Tongue (tissue), 2 donors: ENCODE data around the gene AQP6. TPM values are rescaled to one million over a fixed set of nuclear protein-coding genes. Genes with fewer than 3 reads are reported as not detected.

Experiments
- DNase-seq: peaks from one replicate; pipeline ENCODE4 v3.0.0-alpha.2; 2015
- total RNA-seq: library from RNA; depleted of rRNA; stranded (reverse); fragments of >200 nt; gene quantifications from one replicate; pipeline ENCODE4 v1.2.3, GENCODE V29; 2014

Gene AQP6, protein sequence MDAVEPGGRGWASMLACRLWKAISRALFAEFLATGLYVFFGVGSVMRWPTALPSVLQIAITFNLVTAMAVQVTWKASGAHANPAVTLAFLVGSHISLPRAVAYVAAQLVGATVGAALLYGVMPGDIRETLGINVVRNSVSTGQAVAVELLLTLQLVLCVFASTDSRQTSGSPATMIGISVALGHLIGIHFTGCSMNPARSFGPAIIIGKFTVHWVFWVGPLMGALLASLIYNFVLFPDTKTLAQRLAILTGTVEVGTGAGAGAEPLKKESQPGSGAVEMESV
- 0.10 TPM for total RNA-seq

DNA sequence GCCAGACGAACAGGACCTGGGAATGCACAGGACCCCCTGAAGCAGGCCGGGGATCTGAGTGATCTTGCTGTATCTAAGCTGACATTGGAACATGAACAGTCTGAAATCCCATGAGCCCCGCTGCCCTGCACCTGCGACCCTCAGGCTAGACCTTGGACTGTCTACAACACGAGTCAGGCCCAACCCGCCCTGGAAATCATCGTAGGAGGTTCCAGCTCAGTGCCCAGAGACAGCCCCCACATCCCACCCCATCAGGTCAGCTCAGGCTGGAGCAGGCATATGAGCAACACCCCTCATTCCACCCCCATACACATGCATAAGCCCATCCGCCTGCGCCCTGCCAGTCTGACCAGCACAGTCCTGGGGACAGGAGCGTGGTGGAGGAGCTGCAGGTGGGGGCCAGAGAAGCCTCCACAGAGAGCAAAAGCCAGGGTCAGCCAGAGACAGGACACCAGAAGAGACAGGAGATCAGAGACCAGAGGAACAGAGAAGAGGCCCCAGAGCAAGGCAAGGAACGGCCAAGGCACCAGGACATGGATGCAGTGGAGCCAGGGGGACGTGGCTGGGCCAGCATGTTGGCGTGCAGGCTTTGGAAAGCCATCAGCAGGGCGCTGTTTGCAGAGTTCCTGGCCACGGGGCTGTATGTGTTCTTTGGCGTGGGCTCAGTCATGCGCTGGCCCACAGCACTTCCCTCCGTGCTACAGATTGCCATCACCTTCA, at the start of gene AQP6:
TSS of gene AQP6 (plus strand) at position 307 of the 720 bp plus-strand sequence. CDS start at position 534, 227 bp downstream.
- DNase-seq: no peak

DNA sequence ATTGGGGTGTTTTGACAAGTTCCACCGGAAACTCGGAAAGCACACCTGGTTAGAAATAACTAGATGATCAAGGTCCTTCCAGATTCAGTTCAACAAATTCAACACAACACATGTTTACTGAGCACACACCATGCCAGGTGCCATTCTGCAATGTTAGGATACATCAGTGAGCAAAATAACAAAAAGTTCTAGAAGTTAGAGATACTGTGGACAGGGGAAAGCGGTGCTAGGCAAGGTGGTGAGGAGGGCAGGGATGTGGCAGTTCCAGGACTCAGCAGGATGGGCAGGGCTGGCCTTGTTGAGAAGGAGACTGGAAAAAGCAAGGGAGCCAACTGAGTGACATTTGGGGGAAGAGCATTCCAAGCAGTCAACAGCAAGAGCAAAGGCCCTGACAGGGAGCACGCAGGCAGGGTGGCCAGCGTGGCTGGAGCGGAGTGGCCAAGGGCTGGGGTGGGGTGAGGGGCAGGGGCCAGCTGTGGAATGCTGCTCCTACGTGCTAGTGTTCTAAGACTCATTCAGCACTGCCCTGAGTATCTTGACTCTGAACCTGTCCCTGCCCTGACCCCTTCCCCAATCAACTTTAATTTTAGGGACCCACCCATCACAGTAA, 49.6 kb upstream of the AQP6 start:
- DNase-seq: no peak

DNA sequence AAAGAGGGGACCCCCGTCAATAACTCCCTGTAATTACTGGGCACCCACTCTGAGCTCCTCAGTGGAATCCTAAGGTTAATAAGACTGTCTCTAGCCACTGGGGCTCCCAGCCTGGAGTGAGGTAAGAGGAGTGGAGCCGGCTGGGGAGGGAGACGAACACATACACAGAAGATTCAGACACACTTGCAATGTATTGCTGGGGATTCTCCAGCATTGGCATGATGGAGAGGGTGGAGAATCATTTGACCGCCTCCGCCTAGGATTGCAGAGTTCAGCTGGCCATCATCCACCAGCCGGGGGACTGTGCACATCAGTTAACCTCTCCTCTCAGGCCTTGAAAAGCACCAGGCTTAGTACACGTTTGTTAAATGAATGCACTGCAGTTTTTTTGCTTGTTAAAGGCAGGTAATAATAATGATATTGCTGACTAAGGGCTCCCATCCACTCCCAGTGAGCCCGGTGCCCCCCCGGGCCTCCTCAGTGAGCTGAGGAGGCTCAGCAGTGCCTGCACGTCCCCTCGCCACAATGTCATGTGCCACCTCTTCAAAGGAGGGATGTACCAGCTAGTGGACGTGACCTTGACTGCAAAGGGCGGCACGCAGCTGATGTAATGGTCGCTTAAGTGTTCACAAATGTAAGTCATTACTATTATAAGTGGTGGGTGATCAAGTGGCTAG, 48.7 kb upstream of the AQP6 start:
- DNase-seq: no peak

DNA sequence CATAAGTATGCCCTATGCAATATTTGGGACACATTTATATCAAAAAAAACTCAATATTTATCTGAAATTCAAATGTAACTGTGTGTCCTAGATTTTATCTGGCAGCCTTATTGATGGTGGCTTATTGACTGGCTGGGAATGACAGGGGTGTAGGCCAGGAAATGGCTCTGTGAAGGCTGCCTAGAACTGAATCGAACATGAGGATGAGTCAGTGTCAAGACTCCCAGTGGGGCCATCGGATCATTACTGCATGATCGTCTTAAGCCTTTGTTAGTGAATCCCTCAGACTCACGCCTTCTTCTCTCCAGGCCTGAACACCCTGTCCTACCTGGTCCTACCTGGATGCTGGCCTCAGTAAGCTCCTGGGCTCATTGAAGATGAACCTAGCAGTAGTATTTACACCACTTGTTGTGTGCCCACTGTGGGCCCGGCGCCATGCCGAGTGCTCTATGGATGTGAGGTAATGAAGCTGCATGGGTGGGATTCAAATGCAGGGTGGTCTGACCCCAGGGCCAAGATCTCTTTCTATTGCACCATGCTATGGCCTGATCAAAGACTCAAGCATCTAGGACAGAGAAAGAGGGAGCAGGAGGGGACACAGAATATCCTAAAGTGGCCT, 48.0 kb upstream of the AQP6 start:
- no peak for DNase-seq

DNA sequence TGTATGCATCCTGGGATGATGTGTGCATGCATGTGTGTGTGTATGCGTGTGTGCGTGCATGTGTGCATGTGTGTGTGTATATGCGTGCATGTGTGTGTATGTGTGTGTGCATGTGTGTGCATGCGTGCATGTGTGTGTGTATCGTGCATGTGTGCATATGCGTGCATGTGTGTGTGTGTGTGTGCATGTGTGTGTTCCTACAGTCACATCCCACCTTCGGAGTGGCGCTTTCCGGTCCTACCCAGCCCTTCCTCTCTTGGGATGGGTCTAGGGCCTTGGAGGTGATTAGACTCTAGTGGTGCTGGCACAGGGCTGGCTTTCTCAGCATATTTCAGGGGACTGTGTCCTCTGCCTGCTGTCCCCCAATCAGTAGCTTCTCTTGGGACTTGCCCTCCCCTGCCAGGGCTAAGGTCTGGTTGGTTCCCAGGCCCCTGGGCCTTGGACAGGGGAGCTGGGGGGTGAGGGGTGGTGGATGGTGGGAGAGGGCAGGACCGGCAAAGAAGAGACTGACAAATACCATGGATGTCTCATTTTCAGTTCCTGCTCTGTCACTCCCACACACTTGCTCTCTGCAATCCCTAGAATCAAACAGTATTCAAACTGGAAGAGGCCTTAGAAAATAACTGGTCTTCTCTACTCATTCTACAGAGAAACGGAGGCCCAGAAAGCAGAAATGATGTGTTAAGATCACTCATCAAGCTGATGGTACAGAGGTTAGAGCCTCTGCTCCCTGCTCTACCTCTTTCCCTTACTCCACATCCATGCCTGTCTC, 47.1 kb upstream of the AQP6 start:
- no peak for DNase-seq

DNA sequence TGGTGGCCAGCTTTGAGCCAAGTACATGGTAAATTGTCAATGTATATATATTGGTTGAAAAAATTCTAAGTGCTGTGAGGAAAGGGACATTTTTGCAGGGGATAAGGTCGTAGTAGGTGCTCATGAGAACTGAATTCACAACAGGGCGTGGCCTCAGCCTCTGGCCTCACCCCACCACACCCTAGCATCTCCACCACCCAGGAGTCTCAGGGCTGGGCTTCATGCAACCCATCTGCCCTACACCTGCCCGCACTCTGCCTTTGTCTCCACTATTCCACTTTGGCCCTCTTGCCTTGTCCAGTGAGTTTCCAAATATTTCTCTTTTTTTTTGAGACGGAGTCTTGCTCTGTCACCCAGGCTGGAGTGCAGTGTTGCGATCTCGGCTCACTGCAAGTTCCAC, 44.3 kb upstream of the AQP6 start:
- no peak for DNase-seq

DNA sequence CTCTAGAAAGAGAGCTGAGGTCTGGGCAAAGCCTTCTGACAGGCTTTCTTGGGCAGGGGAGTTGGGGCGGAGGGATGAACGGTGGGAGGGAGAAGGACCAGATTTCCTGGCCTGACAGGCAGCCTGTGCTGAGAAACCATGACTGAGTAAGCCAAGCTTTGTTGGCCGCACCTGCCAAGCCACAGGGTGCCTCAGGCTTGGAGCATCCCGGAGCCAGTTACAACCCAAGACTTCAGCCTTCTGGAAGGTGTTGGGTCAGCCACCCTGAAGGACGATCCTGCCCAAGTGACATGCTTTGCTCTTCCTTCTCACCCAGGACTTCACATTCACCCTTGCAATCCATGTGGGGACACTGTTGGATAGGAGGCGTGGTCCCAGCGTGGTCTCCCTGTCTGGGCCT, 43.2 kb upstream of the AQP6 start:
- DNase-seq: no peak

DNA sequence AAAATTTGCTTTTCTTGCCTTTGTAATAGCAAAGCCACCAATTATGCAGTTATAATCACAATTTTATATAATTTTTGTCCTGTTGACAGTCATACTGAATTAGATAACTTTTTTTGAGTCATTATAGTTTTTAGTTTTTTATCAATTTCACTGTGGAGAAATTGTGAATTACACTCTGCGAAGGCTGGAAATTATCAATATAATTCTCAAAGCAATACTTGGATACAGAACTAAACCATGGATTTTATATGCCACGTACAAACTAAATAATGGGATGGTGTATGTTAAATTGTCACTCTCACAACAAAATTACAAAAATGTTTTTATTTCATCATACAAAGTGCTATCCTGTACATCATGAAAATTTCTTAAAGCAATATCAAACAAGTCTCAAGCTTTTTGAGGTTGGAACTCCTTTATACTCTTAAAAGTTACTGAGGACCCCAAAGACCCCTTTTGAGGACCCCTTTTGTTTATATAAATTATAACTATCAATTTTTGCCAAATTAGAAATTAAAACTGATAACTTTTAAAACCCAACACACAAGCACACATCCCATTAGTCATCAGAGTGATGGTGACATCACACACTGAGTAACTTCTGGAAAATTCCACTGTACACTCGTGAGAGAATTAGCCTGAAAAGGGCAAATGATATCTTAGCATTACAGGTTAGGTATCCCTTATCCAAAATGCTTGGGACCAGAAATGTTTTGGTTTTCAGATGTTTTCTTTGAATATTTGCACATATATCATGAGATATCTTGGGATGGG, 42.0 kb upstream of the AQP6 start:
- DNase-seq: no peak

DNA sequence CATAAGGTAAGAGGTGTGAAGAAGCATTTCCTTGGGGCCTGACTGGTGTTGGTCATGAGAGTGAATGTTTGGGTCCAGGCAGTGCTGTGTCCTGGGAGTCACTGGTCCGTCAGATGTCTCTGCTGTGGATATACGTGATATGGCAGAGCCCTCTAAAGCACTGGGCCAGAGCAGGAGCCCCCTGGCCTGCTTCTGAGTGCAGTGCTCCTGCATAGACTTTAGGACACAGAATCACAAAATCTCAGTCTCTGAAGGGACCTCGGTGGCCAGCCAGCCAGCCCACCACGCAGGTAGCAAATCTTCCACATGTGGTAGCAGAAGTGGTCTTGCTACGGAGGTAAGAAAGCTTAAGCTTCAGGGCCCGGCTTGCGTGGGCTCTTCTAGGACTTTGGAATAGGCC, 40.7 kb upstream of the AQP6 start:
- DNase-seq: no peak

DNA sequence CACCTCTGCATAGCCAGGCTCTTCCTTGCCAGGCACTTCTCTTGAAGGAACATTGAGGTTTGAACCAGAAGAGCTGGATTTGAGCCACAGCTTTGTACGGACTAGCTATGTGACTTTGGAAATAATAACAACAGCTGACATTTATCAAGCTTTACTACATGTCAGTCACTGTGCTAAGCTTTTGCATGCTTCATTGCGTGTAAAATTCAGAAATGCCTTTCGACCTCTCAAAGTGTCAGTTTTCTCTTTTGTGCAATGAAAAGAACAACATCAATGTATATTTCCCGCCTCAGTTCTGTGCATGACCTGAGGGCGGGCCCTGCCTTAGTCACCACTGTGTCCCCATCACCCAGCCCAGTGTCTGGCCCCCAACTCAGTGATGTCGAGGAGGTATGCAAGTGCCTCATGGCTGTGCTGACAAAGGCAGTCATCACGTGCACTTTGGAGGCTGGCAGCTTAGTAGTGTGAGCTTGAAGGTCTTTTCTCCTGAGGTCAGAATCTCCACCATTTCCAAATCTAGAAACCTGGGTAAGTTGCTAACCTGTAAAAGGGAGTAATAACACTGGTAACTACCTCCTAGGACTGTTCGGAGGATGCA, 40.1 kb upstream of the AQP6 start:
- no peak for DNase-seq

DNA sequence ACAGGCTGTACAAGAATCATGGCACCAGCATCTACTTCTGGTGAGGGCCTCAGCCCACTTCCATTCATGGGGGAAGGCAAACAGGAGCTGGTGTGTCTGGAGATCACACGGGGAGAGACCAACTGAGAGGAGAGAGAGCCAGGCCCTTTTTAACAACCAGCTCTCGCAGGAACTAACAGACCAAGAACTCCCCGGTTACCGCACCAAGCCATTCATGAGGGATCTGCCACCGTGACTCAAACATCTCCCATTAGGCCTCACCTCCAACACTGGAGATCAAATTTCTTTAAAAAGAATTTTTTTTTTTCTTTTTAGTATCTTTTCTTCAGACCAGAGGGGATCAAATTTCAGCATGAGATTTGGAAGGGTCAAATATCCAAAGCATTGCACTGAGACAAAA, 39.0 kb upstream of the AQP6 start:
- DNase-seq: no peak

DNA sequence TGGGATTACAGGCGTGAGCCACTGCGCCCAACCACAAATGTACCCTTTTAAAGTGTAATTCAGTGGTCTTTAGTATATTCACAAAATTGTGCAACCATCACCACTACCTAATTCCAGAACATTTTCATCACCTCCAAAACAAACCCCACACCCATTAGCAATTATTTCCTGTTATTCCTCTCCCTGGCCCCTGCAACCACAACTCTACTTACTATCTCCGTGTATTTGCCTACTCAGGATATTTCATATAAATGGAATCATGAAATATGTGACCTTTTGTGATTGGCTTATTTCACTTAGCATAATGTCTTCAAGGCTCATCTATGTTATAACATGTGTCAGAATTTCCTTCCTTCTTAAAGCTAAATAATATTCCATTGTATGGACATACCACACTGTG, 38.2 kb upstream of the AQP6 start:
- DNase-seq: no peak

DNA sequence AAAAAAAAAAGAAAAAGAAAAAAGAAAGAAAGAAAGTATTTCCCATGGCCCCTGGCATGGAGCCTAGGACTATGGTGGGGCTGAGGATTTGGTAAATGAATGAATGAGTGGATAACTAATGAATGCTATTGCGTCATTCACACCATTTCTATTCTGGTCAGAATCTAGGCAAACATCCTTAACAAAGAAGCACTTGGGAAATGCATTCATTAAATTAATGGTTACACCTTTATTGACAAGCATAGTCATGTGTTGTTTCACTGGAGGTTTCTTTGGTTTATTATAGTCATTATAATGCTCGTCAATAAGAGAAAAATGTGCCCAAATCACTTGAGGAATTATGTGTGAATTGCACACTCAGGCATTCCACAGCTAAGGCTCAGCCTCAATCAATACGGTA, 35.8 kb upstream of the AQP6 start:
- DNase-seq: no peak

DNA sequence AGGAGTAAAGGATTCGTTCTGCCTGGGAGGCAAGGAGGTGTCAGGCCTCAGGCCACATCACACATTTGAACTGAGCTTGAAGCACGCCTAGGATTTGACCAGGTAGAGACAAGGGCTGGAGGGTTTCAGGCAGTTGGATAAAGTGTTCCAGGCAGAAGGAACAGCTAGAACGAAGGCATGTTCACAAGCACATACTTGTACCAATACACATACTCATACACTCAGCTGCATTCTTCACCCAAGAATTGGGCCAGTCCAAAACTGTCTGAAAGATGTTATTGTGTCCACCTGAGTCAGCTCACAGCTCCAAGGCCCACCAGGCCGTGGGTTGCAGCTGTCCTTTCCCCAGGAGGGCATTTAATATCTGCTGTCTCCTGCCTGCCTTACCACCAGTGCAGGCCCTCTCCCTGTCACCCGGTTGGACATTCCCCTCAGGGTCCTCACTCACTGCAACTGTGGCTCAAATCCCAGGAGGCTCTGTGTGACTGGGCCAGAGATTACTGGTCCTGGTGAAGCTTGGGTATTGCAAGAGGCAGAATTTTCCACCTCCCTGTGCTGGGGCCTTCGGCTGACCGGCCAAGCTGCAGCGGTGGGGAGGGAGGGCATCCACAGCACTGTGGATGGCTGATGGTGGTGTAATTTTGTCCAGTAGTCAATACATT, 35.0 kb upstream of the AQP6 start:
- DNase-seq: no peak

DNA sequence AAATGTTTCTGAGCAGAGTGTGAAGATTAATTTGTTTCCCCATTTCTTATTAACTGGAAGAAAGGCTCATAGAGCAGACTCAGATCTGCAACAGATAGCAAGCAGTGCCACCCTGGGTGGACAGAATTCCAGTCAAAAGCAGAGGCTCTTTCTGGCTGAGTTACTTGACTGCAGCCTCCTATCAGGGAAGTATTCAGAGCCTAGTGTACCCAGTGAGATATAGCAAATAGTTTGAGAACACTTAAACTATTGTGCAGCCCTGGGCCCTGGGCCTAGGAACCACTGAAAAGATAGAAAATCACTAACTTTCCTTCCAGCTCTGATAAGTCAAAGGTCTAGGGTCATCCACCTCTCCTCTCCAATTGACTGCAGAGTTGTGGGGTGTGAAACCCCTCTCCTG, 33.4 kb upstream of the AQP6 start:
- DNase-seq: no peak

DNA sequence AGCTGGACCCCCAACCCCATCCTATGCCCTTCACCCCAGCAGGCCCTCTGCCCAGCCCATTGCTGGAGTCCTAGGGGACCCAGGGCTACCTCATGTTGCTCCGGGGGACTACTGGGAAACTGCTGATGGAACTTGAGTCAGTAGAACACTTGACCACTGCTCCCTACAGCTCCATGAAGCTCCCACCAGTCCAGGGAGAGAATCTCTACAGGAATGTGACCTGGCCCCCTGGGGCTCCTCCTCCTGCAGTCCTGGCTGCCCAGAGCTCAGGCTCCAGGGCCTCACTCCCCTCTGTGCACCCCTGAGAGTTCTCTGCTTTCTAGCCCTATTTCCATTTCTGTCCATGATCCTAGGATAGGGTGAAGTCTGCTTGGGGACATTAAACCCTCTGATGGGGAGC, 33.0 kb upstream of the AQP6 start:
- DNase-seq: no peak

DNA sequence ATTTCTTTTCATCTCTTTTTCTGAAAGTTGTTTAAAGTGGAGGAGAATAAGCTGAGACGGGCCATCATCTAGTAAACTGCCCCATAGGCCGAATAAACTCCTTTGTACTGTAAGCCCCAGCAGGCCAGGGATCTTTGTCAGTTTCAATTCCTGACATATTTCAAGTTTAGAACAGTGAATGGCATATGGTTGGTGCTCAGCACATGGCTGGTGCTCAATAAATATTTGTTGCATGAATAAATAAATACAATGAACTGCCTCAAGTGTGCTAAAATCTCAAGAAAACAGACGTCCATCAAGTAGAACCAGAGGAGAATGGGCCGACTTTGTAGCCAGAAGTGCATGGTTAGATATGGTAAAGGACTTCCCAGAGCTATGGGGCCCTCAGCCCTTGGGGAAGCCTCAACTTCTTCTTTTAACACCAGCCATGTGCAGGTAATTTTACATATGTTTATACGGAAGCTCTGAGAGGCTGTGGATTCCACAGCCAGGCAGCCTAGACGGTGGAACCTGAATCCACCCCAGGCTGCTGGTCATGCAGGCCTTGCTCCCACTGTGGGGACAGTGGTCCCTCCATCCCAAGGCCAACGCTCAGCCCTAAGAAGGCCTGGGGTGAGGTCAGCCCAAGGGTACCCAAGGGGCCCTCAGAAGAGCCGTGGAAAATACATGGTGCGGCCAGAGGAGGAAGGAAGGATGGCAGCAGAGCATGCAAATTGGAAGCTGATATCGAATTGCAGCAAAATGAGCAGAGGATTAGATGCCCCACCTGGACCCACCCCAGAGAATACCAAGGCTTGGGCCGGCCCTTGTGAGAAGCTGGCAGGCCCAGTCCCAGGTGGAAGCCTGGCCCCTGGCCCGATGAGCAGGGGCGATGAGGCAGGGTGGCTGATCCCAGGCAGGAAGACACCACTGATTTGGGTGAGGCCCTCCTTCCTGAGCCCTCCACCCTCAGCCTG, 30.9 kb upstream of the AQP6 start:
- no peak for DNase-seq

DNA sequence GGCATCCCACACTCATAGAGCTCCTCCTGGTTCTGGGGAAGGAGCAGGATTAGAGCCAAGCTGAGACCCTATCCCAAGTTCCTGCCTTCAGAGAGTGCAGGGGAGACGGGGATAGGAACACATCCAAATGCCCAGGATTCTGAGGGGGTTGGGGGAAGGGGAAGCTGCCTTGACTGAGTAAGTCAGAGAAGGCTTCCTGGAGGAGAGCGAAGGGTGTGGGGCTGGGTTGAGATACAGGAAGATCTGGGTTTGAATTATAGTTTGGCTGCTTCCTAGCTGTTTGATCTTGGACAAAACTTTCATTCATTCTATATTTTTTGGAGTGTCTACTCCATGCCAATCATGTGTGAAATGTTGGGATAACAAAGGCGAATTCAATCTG, 30.2 kb upstream of the AQP6 start:
- no peak for DNase-seq
